GM23338 (cell line): ENCODE measurements around the gene OTOGL. TPM values are rescaled to one million over a fixed set of nuclear protein-coding genes. Genes with fewer than 3 reads are reported as not detected.

Experiments used
- ATAC-seq: fragments of 200-7000 bp; cut with Tn5 transposase; 3 replicates; pipeline ENCODE4 v1.9.1; 2020
- DNase-seq: peaks from one replicate; pipeline ENCODE4 v3.0.0-alpha.2; 2015; ENCODE audit warnings: low spot score
- H2AFZ ChIP-seq: fragments of 200-600 bp; sonication (generic); 2 replicates; pipeline ENCODE4 v1.8.0; 2016; ENCODE audit warnings: antibody characterized with exemption, mild to moderate bottlenecking, moderate library complexity
- H3F3A ChIP-seq: fragments of 200-600 bp; sonication (generic); replicated peaks from 2 replicates; pipeline ENCODE4 v1.8.0; 2017; ENCODE audit warnings: antibody characterized with exemption, mixed run types, low read depth
- H3K27ac ChIP-seq: fragments of 200-600 bp; sonication (generic); 2 replicates; pipeline ENCODE4 v1.6.1; 2016; ENCODE audit warnings: low read depth
- H3K27me3 ChIP-seq: fragments of 200-600 bp; sonication (generic); 2 replicates; pipeline ENCODE4 v1.8.0; 2016; ENCODE audit warnings: mild to moderate bottlenecking, mixed run types, moderate library complexity; ENCODE audit not compliant: insufficient read depth
- H3K36me3 ChIP-seq: fragments of 200-600 bp; sonication (generic); 2 replicates; pipeline ENCODE4 v1.8.0; 2016; ENCODE audit warnings: mild to moderate bottlenecking; ENCODE audit not compliant: insufficient read depth
- H3K4me1 ChIP-seq: fragments of 200-600 bp; sonication (generic); 2 replicates; pipeline ENCODE4 v1.8.0; 2016; ENCODE audit warnings: mild to moderate bottlenecking, moderate library complexity; ENCODE audit not compliant: insufficient read depth
- H3K4me2 ChIP-seq: fragments of 200-600 bp; sonication (generic); 2 replicates; pipeline ENCODE4 v1.7.1; 2017; ENCODE audit warnings: mixed run types
- H3K4me3 ChIP-seq: fragments of 200-600 bp; sonication (generic); 2 replicates; pipeline ENCODE4 v1.6.1; 2016; ENCODE audit warnings: mixed run types
- H3K79me2 ChIP-seq: fragments of 200-600 bp; sonication (generic); replicated peaks from 2 replicates; pipeline ENCODE4 v1.8.0; 2017; ENCODE audit warnings: mild to moderate bottlenecking; ENCODE audit not compliant: insufficient read depth
- H3K9me2 ChIP-seq: fragments of 200-600 bp; sonication (generic); 2 replicates; pipeline ENCODE4 v1.8.0; 2017; ENCODE audit not compliant: insufficient read depth
- H4K20me1 ChIP-seq: fragments of 200-600 bp; sonication (generic); replicated peaks from 2 replicates; pipeline ENCODE4 v1.8.0; 2017; ENCODE audit warnings: mild to moderate bottlenecking; ENCODE audit not compliant: insufficient read depth
- H3K27ac Mint-ChIP-seq: 2 replicates; pipeline ENCODE4 v1.8.0; 2020; ENCODE audit warnings: inconsistent platforms, mild to moderate bottlenecking, moderate library complexity, mixed read lengths
- H3K27me3 Mint-ChIP-seq: 3 replicates; pipeline ENCODE4 v1.8.0; 2022; ENCODE audit warnings: low read depth, mild to moderate bottlenecking, moderate library complexity, mixed read lengths, inconsistent platforms; ENCODE audit not compliant: insufficient read depth, poor library complexity
- H3K36me3 Mint-ChIP-seq: 3 replicates; pipeline ENCODE4 v1.8.0; 2021; ENCODE audit warnings: low read depth, mild to moderate bottlenecking, inconsistent platforms, moderate library complexity, mixed read lengths
- H3K4me1 Mint-ChIP-seq: 3 replicates; pipeline ENCODE4 v1.8.0; 2020; ENCODE audit warnings: mild to moderate bottlenecking, inconsistent platforms, mixed read lengths
- H3K4me3 Mint-ChIP-seq: 3 replicates; pipeline ENCODE4 v1.8.0; 2021; ENCODE audit warnings: moderate library complexity, mild to moderate bottlenecking, inconsistent platforms, mixed read lengths
- H3K9me3 Mint-ChIP-seq: 3 replicates; pipeline ENCODE4 v1.8.0; 2020; ENCODE audit warnings: moderate library complexity, mild to moderate bottlenecking, inconsistent platforms, mixed read lengths
- CREB1 ChIP-seq: fragments of 250-450 bp; sonication (Bioruptor Pico); IDR thresholded peaks from 2 replicates; pipeline ENCODE4 v1.5.0; 2020; ENCODE audit warnings: low read depth, mild to moderate bottlenecking, moderate library complexity
- EZH2 ChIP-seq: fragments of 200-600 bp; sonication (generic); IDR thresholded peaks from one replicate; pipeline ENCODE4 v1.8.0; 2017; ENCODE audit warnings: antibody characterized with exemption, mild to moderate bottlenecking, low read depth; ENCODE audit not compliant: unreplicated experiment
- EZH2phosphoT487 ChIP-seq: fragments of 200-600 bp; sonication (generic); IDR thresholded peaks from one replicate; pipeline ENCODE4 v1.8.1; 2018; ENCODE audit warnings: antibody characterized with exemption; ENCODE audit not compliant: unreplicated experiment
- JUNB ChIP-seq: IDR thresholded peaks from one replicate; pipeline ENCODE4 v1.6.1; 2016; ENCODE audit warnings: antibody characterized with exemption; ENCODE audit not compliant: unreplicated experiment
- NANOG ChIP-seq: IDR thresholded peaks from 2 replicates; pipeline ENCODE4 v1.6.1; 2016; ENCODE audit warnings: antibody characterized with exemption, borderline replicate concordance
- POLR2AphosphoS5 ChIP-seq: IDR thresholded peaks from 2 replicates; pipeline ENCODE4 v1.6.1; 2016; ENCODE audit warnings: antibody characterized with exemption, low read depth
- ZNF114 ChIP-seq: fragments of 250-450 bp; sonication (Bioruptor Pico); IDR thresholded peaks from 2 replicates; pipeline ENCODE4 v1.5.0; 2020; ENCODE audit warnings: mild to moderate bottlenecking, moderate library complexity
- ZNF331 ChIP-seq: fragments of 250-450 bp; sonication (Bioruptor Pico); IDR thresholded peaks from 2 replicates; pipeline ENCODE4 v1.5.0; 2020; ENCODE audit warnings: low read depth, mild to moderate bottlenecking, moderate library complexity
- polyA plus RNA-seq: library from polyadenylated mRNA; unstranded; fragments of >200 nt; fragmentation: Nextera tagmentation; extraction: Ambion mirVana; gene quantifications from 2 replicates; pipeline ENCODE4 v1.2.1, GENCODE V29; 2016
- total RNA-seq: library from RNA; depleted of rRNA; stranded (reverse); fragments of >200 nt; shearing (Covaris generic); gene quantifications from 2 replicates; pipeline ENCODE4 v1.2.3, GENCODE V29; 2014
- TF ChIP-seq, protein P1 (sequence below): IDR thresholded peaks from 2 replicates; pipeline ENCODE4 v1.6.1; 2016; ENCODE audit warnings: antibody characterized with exemption
- TF ChIP-seq, protein P2 (sequence below): IDR thresholded peaks from one replicate; pipeline ENCODE4 v1.6.1; 2018; ENCODE audit warnings: antibody characterized with exemption; ENCODE audit not compliant: unreplicated experiment
- TF ChIP-seq, protein P3 (sequence below), 2 experiments: fragments of 200-600 bp in 1 of 2; sonication (generic) in 1 of 2; conservative IDR thresholded peaks; 2 replicates each; pipeline versions ENCODE4 v1.5.1 to v1.6.1; 2016 to 2017; ENCODE audit warnings: antibody characterized with exemption in 2 of 2, low read depth in 2 of 2, mild to moderate bottlenecking in 2 of 2, moderate library complexity in 1 of 2

Gene OTOGL
- total and polyA plus RNA-seq, 2 experiments from 2014 or later, result 0.36 to 0.66 TPM

DNA sequence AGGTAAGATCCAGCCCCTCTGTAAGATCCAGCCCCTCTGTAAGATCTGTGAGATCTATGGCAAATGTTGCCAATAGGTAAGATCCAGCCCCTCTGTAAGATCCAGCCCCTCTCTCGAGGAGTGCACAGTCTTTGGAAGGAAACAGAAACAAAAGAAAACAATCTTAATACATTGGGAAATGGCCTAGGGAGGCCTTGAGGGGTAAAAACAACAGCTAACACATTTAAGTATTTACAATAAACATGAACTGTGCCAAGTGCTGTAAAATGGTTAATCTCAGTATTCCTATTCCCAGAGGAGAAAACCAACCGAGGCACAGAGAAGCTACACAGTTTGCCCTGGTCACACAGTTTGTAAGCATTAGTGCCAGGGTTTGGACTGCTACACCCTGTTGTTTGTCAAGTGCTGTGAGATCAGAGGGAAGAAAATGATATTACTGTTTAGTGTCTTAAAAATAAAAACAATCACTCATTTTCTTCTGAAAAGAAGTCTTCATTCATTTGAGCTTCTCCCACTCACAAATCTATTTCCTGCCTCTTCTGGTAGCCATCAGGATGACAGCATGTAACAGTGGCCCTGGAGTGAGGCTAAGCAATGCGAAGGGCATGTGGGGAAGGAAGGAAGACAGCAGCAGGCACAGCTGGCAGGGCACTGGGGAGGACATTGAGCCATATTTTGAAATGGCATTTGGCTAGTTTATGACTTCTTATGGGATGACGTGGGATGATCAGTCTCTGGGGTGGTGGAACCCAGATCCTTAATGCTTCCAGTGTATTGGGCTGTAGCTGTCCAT is 226.0 kb downstream of the OTOGL start:
- no peak overlapping the region for H3K4me3 ChIP-seq
- no peaks in the 10 kb centered on the region for H4K20me1 ChIP-seq
- H3K4me1 Mint-ChIP-seq, result peaks cover 17% of the 10 kb centered on the region
- H3K27me3 ChIP-seq, result no peaks in the 10 kb centered on the region
- H3K4me1 ChIP-seq, result peaks cover 16% of the 10 kb centered on the region
- ATAC-seq (peak; percentile 70), DNase-seq (peak; percentile 36)
- H3K79me2 ChIP-seq, result no peaks in the 10 kb centered on the region
- TF ChIP-seq EZH2 (no peak), CREB1 (CRISPR knock-in tag) (no peak), ZNF114 (CRISPR knock-in tag) (no peak), ZNF331 (CRISPR knock-in tag) (no peak), NANOG (no peak)
- TF ChIP-seq, protein P1, sequence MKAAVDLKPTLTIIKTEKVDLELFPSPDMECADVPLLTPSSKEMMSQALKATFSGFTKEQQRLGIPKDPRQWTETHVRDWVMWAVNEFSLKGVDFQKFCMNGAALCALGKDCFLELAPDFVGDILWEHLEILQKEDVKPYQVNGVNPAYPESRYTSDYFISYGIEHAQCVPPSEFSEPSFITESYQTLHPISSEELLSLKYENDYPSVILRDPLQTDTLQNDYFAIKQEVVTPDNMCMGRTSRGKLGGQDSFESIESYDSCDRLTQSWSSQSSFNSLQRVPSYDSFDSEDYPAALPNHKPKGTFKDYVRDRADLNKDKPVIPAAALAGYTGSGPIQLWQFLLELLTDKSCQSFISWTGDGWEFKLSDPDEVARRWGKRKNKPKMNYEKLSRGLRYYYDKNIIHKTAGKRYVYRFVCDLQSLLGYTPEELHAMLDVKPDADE, result no peak
- TF ChIP-seq, protein P2, sequence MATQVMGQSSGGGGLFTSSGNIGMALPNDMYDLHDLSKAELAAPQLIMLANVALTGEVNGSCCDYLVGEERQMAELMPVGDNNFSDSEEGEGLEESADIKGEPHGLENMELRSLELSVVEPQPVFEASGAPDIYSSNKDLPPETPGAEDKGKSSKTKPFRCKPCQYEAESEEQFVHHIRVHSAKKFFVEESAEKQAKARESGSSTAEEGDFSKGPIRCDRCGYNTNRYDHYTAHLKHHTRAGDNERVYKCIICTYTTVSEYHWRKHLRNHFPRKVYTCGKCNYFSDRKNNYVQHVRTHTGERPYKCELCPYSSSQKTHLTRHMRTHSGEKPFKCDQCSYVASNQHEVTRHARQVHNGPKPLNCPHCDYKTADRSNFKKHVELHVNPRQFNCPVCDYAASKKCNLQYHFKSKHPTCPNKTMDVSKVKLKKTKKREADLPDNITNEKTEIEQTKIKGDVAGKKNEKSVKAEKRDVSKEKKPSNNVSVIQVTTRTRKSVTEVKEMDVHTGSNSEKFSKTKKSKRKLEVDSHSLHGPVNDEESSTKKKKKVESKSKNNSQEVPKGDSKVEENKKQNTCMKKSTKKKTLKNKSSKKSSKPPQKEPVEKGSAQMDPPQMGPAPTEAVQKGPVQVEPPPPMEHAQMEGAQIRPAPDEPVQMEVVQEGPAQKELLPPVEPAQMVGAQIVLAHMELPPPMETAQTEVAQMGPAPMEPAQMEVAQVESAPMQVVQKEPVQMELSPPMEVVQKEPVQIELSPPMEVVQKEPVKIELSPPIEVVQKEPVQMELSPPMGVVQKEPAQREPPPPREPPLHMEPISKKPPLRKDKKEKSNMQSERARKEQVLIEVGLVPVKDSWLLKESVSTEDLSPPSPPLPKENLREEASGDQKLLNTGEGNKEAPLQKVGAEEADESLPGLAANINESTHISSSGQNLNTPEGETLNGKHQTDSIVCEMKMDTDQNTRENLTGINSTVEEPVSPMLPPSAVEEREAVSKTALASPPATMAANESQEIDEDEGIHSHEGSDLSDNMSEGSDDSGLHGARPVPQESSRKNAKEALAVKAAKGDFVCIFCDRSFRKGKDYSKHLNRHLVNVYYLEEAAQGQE, result no peak
- no peaks in the 10 kb centered on the region for H3K27me3 Mint-ChIP-seq
- no peaks in the 10 kb centered on the region for H3F3A ChIP-seq
- H3K4me2 ChIP-seq, result no peak overlapping the region
- no peaks in the 10 kb centered on the region for H3K9me2 ChIP-seq
- no peak overlapping the region for H3K4me3 Mint-ChIP-seq
- no peak overlapping the region for H2AFZ ChIP-seq
- no peaks in the 10 kb centered on the region for H3K9me3 Mint-ChIP-seq
- no peaks in the 10 kb centered on the region for H3K36me3 Mint-ChIP-seq
- no peak overlapping the region for H3K27ac ChIP-seq
- H3K27ac Mint-ChIP-seq, result no peak overlapping the region
- H3K36me3 ChIP-seq, result no peaks in the 10 kb centered on the region

DNA sequence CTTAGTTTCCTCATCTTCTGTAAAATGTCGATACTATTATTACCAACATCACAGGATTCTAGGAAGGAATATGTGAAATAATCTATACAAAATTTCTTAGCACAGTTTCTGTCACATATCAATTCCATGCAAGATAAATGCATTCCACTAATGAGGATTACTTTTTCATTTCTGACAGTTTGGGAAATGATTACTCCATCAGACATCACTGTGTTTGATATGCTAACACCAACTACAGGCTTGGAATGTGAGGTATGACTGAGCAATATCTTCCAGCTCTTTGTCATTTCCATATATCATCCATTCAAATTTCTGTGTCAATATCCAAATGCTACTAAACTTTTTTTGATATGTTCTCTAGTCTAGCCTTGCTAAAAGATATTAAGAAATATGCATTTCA is 233.5 kb downstream of the OTOGL start:
- Mint-ChIP-seq H3K4me1 (no peaks in the 10 kb centered on the region), H3K27ac (no peak overlapping the region), H3K4me3 (no peak overlapping the region), H3K36me3 (no peaks in the 10 kb centered on the region), H3K9me3 (no peaks in the 10 kb centered on the region), H3K27me3 (no peaks in the 10 kb centered on the region)
- no peaks in the 10 kb centered on the region for H3K9me2 ChIP-seq
- H3F3A ChIP-seq, result no peaks in the 10 kb centered on the region
- H3K36me3 ChIP-seq, result no peaks in the 10 kb centered on the region
- no peak overlapping the region for H2AFZ ChIP-seq
- H3K4me2 ChIP-seq, result no peak overlapping the region
- no peaks in the 10 kb centered on the region for H4K20me1 ChIP-seq
- no peak for ATAC-seq
- H3K79me2 ChIP-seq, result no peaks in the 10 kb centered on the region
- no peak for DNase-seq
- H3K27me3 ChIP-seq, result no peaks in the 10 kb centered on the region
- no peak overlapping the region for H3K4me3 ChIP-seq
- no peaks in the 10 kb centered on the region for H3K4me1 ChIP-seq
- no peak overlapping the region for H3K27ac ChIP-seq
- TF ChIP-seq POLR2AphosphoS5 (no peak), EZH2 (no peak), NANOG (no peak), EZH2phosphoT487 (no peak), CREB1 (CRISPR knock-in tag) (no peak), ZNF114 (CRISPR knock-in tag) (no peak), ZNF331 (CRISPR knock-in tag) (no peak), JUNB (no peak)
- TF ChIP-seq, protein P3, sequence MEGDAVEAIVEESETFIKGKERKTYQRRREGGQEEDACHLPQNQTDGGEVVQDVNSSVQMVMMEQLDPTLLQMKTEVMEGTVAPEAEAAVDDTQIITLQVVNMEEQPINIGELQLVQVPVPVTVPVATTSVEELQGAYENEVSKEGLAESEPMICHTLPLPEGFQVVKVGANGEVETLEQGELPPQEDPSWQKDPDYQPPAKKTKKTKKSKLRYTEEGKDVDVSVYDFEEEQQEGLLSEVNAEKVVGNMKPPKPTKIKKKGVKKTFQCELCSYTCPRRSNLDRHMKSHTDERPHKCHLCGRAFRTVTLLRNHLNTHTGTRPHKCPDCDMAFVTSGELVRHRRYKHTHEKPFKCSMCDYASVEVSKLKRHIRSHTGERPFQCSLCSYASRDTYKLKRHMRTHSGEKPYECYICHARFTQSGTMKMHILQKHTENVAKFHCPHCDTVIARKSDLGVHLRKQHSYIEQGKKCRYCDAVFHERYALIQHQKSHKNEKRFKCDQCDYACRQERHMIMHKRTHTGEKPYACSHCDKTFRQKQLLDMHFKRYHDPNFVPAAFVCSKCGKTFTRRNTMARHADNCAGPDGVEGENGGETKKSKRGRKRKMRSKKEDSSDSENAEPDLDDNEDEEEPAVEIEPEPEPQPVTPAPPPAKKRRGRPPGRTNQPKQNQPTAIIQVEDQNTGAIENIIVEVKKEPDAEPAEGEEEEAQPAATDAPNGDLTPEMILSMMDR (conservative IDR thresholded peaks at IDR 0.05; ENCODE audit: low read depth in 2 of 2), result no peak
- TF ChIP-seq, protein P2, result no peak
- TF ChIP-seq, protein P1, result no peak
